GM12864 (cell line): ENCODE data around the gene FZR1.
A peak's percentile ranks its signal among the peaks of the same experiment; 100 is the strongest.
"Not testable (repeated sequence)": the region's sequence is repeated elsewhere in the genome, so short reads cannot be mapped to it uniquely, and the experiment has no call there.

Source experiments
- DNase-seq: peaks from one replicate; pipeline ENCODE4 v3.0.0-alpha.2; 2011; ENCODE audit warnings: low read depth
- H3K4me3 ChIP-seq: 2 replicates; pipeline ENCODE4 v1.5.1; 2011; ENCODE audit warnings: mild to moderate bottlenecking, low read depth, low read length, control low read depth
- CTCF ChIP-seq: IDR thresholded peaks from 2 replicates; pipeline ENCODE4 v1.5.1; 2011; ENCODE audit warnings: low read depth, mild to moderate bottlenecking, moderate library complexity, low read length, control low read depth, inconsistent platforms; ENCODE audit errors: missing control alignments

The FZR1 gene

GRCh38 chr19:3504735-3505134, 1.4 kb upstream of the FZR1 start:
- H3K4me3 ChIP-seq = peak overlapping the region; percentile 60; the same call in 1 of the 2 replicates
- no peak for TF ChIP-seq CTCF
- DNase-seq = no peak

GRCh38 chr19:3506384-3507340, 551 bp downstream of the FZR1 start:
- no peak for TF ChIP-seq CTCF
- no peak for DNase-seq
- H3K4me3 ChIP-seq = peak overlapping the region; percentile 93

GRCh38 chr19:3507371-3508120, 1.4 kb downstream of the FZR1 start:
- peak overlapping the region; percentile 93 for H3K4me3 ChIP-seq
- DNase-seq = no peak

GRCh38 chr19:3508121-3508661, 2.1 kb downstream of the FZR1 start:
- not testable (repeated sequence) for DNase-seq, H3K4me3 ChIP-seq

More at GRCh38 chr19:3507371-3508120, 1.4 kb downstream of the FZR1 start:
- TF ChIP-seq CTCF = no peak

GRCh38 chr19:3508771-3509535, 2.8 kb downstream of the FZR1 start:
- no peak for DNase-seq
- no peak overlapping the region for H3K4me3 ChIP-seq
- TF ChIP-seq CTCF = no peak

GRCh38 chr19:3509566-3509989, 3.5 kb downstream of the FZR1 start:
- TF ChIP-seq CTCF = no peak
- DNase-seq = no peak
- no peak overlapping the region for H3K4me3 ChIP-seq
